NOMO-1 (cell line): Measurements from ENCODE around the gene POLR2C.

Experiments
- DNase-seq, 2 experiments: peaks; one replicate each; lab custom pipeline; 2025; ENCODE audit not compliant: unreplicated experiment in 2 of 2; lab: John Stamatoyannopoulos, UW

Gene POLR2C

GRCh38 chr16:57517397-57518367, 55.2 kb downstream of the POLR2C start:
- no peak for DNase-seq

DNA sequence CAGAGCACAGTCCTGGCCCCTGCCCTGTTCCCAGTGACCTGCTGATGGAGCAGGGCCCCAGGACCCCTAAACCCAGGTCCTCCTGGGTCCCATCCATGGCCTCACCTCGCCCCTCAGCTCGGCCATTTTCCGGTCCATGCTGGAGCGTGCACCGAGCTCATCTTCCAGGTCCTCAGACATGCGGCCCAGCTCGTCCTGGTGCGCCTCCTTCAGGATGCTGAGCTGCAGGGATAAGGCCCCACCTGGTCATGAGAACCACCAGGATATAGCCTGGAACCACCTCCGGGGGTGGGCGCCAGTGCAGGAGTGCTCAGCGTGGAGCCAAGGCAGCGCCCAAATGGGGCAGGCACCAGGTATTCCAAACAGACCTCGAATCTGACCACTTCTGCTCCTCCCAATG, 56.0 kb downstream of the POLR2C start:
- DNase-seq = no peak

- DNase-seq = no peak
These were observed 56.4 kb downstream of the POLR2C start for GRCh38 chr16:57518922-57519321.

DNA sequence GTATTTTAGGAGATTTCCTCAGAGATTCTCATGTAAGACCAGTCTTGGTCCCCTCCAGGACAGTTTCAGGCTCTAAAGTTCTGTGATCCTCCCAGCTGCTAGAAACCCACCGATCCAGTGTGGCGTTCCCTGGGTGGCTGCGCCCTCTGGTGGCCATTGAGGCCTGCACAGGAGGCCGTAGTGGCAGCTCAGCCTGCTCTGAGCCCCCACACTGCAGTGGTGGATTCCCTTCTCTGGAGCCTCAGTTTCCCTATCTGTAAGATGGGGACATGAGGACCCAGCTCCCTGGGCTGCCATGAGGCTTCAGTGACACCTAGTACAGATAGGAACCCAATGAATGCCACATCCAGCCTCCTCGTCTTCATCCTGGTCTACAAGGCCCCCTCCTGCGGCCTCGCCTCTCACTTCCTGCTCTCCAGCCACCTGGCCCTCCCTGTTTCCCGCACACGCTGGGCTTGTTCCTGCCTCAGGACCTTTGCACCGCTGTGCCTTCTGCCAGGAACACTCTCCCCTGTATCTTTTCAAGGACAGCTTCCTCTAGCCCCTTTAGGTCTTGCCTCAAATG, 57.4 kb downstream of the POLR2C start:
- DNase-seq = peak; percentile 18 to 46
